T-helper 2 cell treated with Interferon-gamma antibody and Interleukin-4, amounts not matched to agents 5 μg/mL and 100 μg/mL, for 36 hours (primary cell): ENCODE results near the gene CSPG5.
A peak's percentile ranks its signal among the peaks of the same experiment; 100 is the strongest.

Source experiments
- DNase-seq: peaks from one replicate; pipeline ENCODE4 v3.0.0; 2021; ENCODE audit warnings: low spot score
- H3K27ac Mint-ChIP-seq: one replicate; pipeline ENCODE4 v1.8.0; 2021; ENCODE audit warnings: mild to moderate bottlenecking, mixed read lengths
- H3K27me3 Mint-ChIP-seq: one replicate; pipeline ENCODE4 v1.8.0; 2021; ENCODE audit warnings: low read depth, mixed read lengths
- H3K36me3 Mint-ChIP-seq: one replicate; pipeline ENCODE4 v1.8.0; 2021; ENCODE audit warnings: low read depth, mixed read lengths
- H3K4me1 Mint-ChIP-seq: one replicate; pipeline ENCODE4 v1.8.0; 2021; ENCODE audit warnings: low read depth, mixed read lengths
- H3K4me3 Mint-ChIP-seq: one replicate; pipeline ENCODE4 v1.8.0; 2022; ENCODE audit warnings: mild to moderate bottlenecking, moderate library complexity, mixed read lengths
- H3K9me3 Mint-ChIP-seq: one replicate; pipeline ENCODE4 v1.8.0; 2021; ENCODE audit warnings: mixed read lengths

CSPG5 gene

GRCh38 chr3:47513125-47513929, 65.3 kb downstream of the CSPG5 start, which contains the start of gene ELP6:
TSS of gene ELP6 (minus strand) at chr3:47513712. CDS start at chr3:47513590, 122 bp downstream.
- peak within 1 kb of the TSS; percentile 97 for H3K4me3 Mint-ChIP-seq
- no peaks in the 10 kb centered on the region for H3K9me3 Mint-ChIP-seq
- peaks cover 7% of the 10 kb centered on the region for H3K27me3 Mint-ChIP-seq
- H3K27ac Mint-ChIP-seq, result peak within 1 kb of the TSS; percentile 96
- DNase-seq, result peak; percentile 97
- peaks cover 20% of the 10 kb centered on the region for H3K4me1 Mint-ChIP-seq
- peaks cover 20% of the 10 kb centered on the region for H3K36me3 Mint-ChIP-seq

- DNase-seq, result peak; percentile 29
- H3K27me3 Mint-ChIP-seq, result peaks cover 5% of the 10 kb centered on the region
- no peaks in the 10 kb centered on the region for H3K9me3 Mint-ChIP-seq
- peaks cover 20% of the 10 kb centered on the region for H3K4me1 Mint-ChIP-seq
- H3K27ac Mint-ChIP-seq, result peak overlapping the region; percentile 96
- H3K4me3 Mint-ChIP-seq, result peak overlapping the region; percentile 97
- peaks cover 20% of the 10 kb centered on the region for H3K36me3 Mint-ChIP-seq
Measured at GRCh38 chr3:47512416-47513124, 66.1 kb downstream of the CSPG5 start.
